GM12875 (cell line): Measurements from ENCODE around the gene POTEM.
"Not testable (repeated sequence)": the region's sequence is repeated elsewhere in the genome, so short reads cannot be mapped to it uniquely, and the experiment has no call there.

Experiments used
- H3K4me3 ChIP-seq: one replicate; pipeline ENCODE4 v1.5.1; 2011; ENCODE audit warnings: low read depth, low read length, control low read depth

The POTEM gene

DNA sequence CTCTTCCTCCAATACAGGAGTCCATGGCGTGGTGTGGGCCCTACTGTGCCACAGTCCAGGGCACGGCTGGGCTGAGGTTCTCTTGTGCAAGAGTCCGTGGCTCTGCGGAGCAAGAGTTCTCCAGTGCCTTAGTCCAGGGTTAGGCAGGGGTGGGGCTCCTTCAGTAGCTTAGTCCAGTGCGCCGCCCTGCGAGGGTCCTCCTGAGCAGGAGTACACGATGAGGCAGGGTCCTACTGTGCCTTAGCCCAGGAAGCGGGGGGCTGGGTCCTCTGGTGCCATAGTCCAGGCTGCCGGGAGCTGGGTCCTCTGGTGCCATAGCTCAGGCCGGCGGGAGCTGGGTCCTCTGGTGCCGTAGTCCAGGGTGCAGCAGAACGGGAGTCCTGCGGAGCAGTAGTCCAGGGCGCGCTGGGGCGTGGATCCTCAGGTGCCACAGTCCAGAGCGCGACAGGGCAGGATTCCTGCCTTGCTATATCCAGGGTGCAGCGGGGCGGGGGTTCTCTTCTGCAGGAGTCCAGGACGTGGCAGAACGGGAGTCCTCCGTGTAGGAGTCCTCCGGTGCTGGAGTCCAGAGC lies 69.7 kb downstream of the POTEM start:
- not testable (repeated sequence) for H3K4me3 ChIP-seq

DNA sequence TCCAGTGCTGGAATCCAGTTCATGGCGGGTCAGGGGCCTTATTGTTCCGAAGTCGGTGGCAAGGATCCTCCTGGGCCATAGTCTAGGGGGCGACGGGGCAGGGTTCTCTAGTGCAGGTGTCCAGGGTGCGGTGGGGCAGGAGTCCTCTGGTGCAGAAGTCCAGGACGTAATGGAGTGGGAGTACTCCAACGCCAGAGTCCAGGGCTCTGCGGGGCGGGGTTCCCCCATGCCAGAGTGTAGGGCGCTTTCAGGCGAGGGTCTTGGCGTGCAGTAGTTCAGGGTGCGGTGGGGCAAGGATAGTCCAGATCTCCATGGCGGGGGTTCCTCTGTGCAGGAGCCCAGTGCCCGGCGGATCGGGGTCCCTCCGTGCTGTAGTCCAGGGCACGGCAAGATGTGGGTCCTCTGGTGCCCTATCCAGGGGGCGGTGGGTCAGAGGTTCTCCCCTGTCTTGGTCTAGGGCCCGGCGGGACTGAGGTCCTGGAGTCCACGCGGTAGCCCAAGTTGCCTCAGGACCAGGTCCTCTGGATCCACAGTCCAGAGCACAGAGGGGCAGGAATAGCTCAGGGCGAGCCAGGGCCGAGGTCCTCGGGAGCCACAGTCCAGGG lies 70.9 kb downstream of the POTEM start:
- not testable (repeated sequence) for H3K4me3 ChIP-seq

DNA sequence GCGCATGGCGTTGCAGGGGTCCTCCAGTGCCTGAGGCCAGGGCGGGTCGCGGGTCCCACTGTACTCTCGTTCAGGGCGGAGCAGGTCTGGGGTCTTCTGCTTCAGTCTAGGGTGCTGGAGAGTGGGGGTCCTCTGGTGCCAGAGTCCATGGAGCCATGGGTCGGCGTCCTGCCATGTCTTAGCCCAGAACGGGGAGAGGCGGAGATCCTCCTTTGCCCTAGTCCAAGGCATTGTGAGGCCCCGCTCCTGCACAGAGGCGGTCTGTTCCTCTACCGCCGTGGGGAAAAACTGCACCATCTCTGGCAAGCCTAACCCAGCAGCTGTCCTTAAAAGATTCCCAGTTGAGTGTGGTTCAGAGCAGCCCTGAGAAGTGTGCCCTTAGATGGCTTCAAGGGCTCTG lies 71.6 kb downstream of the POTEM start:
- H3K4me3 ChIP-seq = not testable (repeated sequence)

DNA sequence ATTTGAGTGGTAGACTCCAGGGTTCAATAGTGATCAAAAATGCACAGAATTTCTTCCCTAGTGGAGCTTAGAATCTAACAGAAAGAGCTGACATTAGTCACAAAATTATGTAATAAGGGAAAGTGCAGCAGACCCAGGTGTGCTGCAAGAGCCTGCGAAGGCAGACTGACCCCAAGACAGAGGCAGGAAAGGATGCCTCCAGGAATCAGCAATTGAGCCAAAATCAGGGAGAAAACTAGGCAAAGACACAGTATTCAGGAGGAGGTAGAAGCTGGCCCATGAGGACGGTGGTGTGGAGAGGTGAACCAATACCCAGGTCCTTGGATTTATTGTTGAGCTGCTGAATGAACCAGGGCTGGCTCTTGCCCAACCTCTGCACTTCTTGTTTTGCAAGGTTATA lies 76.2 kb downstream of the POTEM start:
- not testable (repeated sequence) for H3K4me3 ChIP-seq
